Stimulated activated CD4-positive, alpha-beta T cell treated with anti-CD3 and anti-CD28 coated beads, Interleukin-15, amount 100 ng/mL, for 48 hours (primary cell): ENCODE data around the gene MYO1E.
"Not testable (repeated sequence)": the region's sequence is repeated elsewhere in the genome, so short reads cannot be mapped to it uniquely, and the experiment has no call there.

Source experiments
- DNase-seq, 2 donors: peaks; one replicate each; pipeline ENCODE4 v3.0.0-alpha.2; 2020; ENCODE audit warnings: low read depth in 2 of 2

Gene MYO1E

DNA sequence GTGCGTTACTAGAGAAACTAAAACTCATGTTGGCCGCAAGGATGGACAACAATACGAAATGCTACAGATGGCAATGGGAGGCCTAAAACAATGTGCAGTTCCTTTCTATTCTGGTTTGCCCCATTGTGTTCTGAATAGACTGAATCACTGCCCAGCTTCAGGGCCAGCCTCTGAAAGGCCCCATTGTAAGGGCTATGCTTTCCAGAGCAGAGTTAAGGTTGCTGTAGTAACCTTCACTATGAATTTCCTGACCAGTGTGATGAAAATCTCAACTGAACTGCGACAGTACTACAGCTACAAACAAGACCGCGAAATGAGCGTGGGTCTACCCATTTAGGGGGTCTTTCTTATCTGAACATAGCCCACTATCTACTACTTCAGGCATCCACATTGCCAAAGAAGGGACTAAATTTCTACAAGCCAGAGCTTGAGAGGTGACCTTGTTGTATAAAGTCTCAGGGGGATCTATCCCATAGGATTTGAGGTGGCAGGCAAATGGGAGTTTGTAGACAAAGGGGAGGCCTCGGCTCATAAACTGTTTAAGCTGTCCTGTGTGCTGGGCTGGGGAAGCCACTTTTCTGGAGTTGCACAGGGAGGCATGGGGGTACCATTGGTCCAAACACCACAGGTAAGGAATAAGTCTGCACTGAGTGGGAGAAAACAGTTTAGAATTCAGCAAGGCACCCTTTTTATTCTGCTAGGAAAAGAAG, 80.1 kb downstream of the MYO1E start:
- DNase-seq, result no peak

- DNase-seq, result no peak
Measured at GRCh38 chr15:59291213-59291549, 81.5 kb downstream of the MYO1E start.

- no peak for DNase-seq
Measured at GRCh38 chr15:59290295-59291212, 82.1 kb downstream of the MYO1E start.

- DNase-seq, result no peak
Measured at GRCh38 chr15:59289574-59289973, 83.1 kb downstream of the MYO1E start.

DNA sequence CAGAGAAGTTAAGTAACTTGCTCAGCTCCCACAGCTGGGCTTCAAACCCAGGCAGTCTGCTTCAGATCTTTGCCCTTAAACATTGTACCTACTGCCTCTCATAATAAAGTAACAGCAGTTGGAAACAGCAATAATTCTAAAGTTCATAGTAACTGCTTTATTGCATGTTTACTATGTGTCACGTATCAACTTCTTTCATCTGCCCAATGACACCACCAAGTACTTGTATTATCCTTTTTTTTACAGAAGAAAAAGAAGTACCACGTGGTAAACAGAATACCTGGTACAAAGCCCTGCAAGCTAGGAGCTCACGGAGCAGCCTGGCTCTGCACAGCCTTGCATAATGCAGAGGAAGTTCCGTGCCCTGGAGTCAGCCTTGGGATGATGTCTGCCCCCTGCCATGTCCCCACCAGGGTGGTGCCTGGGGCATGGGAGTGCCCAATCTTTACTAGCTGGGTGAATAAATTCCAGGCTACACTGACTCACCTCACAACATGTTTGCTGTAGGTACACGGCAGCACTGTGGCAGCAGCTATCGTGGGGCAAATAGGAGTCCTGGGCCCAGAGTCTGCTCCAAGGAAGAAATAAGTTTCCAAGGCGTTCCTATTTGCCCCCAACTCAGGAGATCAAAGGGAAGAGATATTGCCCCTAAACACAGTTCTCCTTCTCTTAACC, 88.8 kb downstream of the MYO1E start:
- no peak for DNase-seq

- DNase-seq, result no peak
Measured at GRCh38 chr15:59282515-59283337, 89.9 kb downstream of the MYO1E start.

GRCh38 chr15:59281699-59282098, 91.0 kb downstream of the MYO1E start:
- DNase-seq, result no peak

DNA sequence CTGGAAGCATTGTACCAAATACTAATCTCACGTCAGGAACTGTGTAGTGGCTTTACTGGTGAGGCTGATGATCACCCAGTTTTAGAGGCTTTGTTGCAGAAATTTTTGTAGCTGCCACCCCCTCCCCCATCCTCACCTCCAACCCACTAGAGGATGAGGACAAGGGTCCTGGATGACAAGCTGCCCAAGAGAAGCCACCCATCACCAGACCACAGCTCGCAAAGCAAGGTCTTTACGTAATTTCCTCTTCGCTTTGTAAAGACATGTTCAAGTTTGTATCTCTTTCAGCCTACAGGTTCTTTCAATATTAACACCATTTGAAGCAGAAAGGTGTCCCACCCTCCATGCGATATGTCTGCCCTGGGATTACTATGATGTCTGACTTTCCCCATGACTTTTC, 91.8 kb downstream of the MYO1E start:
- no peak for DNase-seq

- DNase-seq, result not testable (repeated sequence)
Measured at GRCh38 chr15:59280292-59280691, 92.4 kb downstream of the MYO1E start.

- DNase-seq, result no peak
Measured at GRCh38 chr15:59279023-59279422, 93.6 kb downstream of the MYO1E start.

- no peak for DNase-seq
Measured at GRCh38 chr15:59278120-59278519, 94.6 kb downstream of the MYO1E start.

DNA sequence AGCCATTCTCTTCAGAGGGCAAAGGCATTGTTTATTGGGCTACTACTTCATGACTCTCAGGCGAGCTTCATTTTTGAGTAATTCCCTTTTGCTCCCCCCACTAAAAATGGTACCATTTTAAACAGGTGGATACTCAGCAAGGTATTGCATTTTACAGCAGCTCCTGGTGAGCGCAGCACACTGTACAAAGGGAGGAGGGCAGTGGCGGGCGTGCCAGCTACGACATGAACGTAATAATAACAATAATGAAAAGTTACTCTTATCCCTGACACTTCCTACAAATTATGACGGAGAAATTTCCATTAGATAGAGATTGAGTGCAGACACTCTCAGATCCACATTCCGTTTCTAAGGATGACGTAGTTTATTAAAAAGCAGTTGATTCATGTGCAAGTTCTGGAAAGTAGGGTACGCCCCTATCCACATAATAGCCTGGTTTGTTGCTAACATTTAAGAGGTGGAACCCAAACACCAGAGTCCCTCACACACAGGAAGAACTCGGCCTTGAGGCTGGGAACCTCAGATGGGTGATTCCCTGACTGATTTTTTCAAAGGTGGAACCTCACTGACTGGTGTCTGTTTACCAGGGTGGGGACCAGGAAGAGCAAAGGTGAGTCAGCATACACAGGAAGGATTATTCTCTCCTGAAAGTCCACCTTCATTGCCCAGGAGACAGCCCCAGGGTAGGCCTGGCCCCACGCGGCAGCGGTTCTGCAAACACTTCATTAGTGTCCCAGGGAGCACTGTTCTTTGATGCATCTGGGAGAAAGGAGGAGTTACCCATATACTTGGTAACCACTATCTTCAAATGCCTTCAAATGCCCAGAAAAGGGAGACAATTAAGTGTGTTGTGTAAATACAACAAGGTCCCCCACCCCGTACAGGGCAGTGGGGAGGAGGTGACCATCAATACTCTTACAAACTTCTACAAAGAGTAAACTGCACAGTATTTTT, 96.2 kb downstream of the MYO1E start:
- no peak for DNase-seq

- no peak for DNase-seq
Measured at GRCh38 chr15:59274126-59274970, 98.3 kb downstream of the MYO1E start.

DNA sequence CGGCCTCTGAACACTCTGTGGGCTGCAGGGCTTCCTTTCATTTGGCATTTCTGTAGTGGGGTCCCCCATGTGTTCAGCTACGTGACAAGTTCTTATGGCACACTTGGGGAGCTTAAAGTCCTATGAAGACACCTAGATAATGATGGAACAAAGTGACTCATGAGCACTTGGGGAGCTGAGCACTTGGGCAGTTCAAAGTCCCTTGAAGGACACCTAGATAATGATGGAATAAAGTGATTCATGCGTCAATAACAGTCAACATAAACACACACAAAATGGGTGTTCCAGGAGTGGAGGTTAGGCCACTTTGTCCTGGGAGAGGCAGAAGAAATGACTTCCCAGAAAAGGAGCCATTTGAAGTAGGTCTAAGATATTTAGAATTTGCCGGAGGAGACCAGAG, 99.4 kb downstream of the MYO1E start:
- no peak for DNase-seq

GRCh38 chr15:59271595-59272201, 101.0 kb downstream of the MYO1E start:
- no peak for DNase-seq

GRCh38 chr15:59268852-59269407, 103.7 kb downstream of the MYO1E start:
- no peak for DNase-seq

DNA sequence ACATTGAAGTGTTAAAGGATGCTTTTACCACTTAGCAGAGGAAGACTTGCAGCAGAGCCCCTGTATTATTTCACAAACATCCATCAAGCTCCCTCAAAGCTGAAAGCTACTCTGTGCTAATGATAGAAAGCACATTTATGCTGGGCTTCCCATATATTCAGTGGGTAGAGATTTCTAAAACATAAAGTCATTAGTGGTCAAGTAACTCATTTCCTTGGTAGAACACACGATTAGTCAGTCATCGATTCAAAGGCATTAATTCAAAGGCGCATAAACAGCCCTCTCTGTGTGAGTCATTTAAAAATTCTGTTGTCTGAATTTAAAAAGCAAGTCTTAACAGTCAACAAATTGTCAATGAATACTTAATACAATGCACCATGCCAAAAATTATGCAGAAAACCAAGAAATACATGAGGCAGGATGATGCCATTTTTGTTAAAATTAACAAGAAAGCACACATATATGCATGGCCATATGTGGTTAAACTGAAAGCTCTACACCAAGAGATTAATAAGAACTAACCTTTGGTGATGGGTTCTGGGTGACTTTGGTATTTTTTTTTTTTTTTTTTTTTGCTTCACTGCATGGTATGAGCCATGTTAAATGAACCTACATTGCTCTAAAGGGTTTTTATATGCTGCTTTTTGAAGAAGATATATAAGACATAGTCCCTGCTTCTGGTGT, 104.4 kb downstream of the MYO1E start:
- no peak for DNase-seq

GRCh38 chr15:59266028-59266427, 106.6 kb downstream of the MYO1E start:
- DNase-seq, result no peak
